Right lobe of liver (tissue), 4 donors: ENCODE measurements around the gene SH3BP4.

Source experiments
- CTCF ChIP-seq, 4 donors: fragments of 200-600 bp in 3 of 4; fragments of 450-650 bp in 1 of 4; IDR thresholded peaks; one replicate each; pipeline versions ENCODE4 v1.5.1 to v1.8.0; 2016 to 2022; ENCODE audit warnings: antibody characterized with exemption in 4 of 4, mild to moderate bottlenecking in 2 of 4
- POLR2A ChIP-seq: fragments of 450-650 bp; IDR thresholded peaks from one replicate; pipeline ENCODE4 v1.6.1; 2017; ENCODE audit warnings: antibody characterized with exemption, mild to moderate bottlenecking
- donor health status: DM: no; HTN: no; CAD: no.
- donor health status: DM: no; HTN: no; CAD: no.
- donor health status: DM: no; HTN: yes; CAD: no.

- no peak for TF ChIP-seq CTCF (IDR thresholded peaks at IDR 0.05)
- TF ChIP-seq POLR2A, result no peak
Observed at GRCh38 chr2:235096447-235096846, 144.6 kb downstream of the SH3BP4 start.
